Fibroblast of lung (primary cell): Measurements from ENCODE around the gene EEPD1. TPM values are rescaled to one million over a fixed set of nuclear protein-coding genes. Genes with fewer than 3 reads are reported as not detected.

ENCODE experiments used
- DNase-seq, 2 donors: peaks; one replicate each; pipeline versions ENCODE4 v3.0.0 to v3.0.0-alpha.2; 2010; ENCODE audit warnings: low read depth in 2 of 2
- H2AFZ ChIP-seq: 2 replicates; pipeline ENCODE4 v1.5.1; 2012; ENCODE audit warnings: low read length, control low read depth, inconsistent platforms
- H3K27ac ChIP-seq: 2 replicates; pipeline ENCODE4 v1.5.1; 2011; ENCODE audit warnings: low read length, control low read depth; ENCODE audit not compliant: insufficient read depth
- H3K27me3 ChIP-seq: 2 replicates; pipeline ENCODE4 v1.5.1; 2011; ENCODE audit warnings: mild to moderate bottlenecking, low read length; ENCODE audit not compliant: control insufficient read depth, insufficient read depth
- H3K36me3 ChIP-seq: 2 replicates; pipeline ENCODE4 v1.5.1; 2011; ENCODE audit warnings: low read length; ENCODE audit not compliant: control insufficient read depth, insufficient read depth
- H3K4me1 ChIP-seq: 2 replicates; pipeline ENCODE4 v1.5.1; 2011; ENCODE audit warnings: low read length; ENCODE audit not compliant: control insufficient read depth, insufficient read depth; ENCODE audit errors: extremely low read depth
- H3K4me2 ChIP-seq: 2 replicates; pipeline ENCODE4 v1.5.1; 2011; ENCODE audit warnings: low read length, control low read depth; ENCODE audit not compliant: insufficient read depth; ENCODE audit errors: extremely low read depth
- H3K4me3 ChIP-seq, 4 experiments: fragments of 200-600 bp in 1 of 4; sonication (generic) in 1 of 4; replicated peaks in 1 of 4; 2 replicates each; pipeline ENCODE4 v1.5.1; 2011 to 2016; ENCODE audit warnings: low read length in 4 of 4, low read depth in 3 of 4, mild to moderate bottlenecking in 3 of 4, control low read depth in 2 of 4, inconsistent platforms in 1 of 4, mixed read lengths in 1 of 4; ENCODE audit not compliant: insufficient read depth in 1 of 4; ENCODE audit errors: control extremely low read depth in 1 of 4
- H3K79me2 ChIP-seq: 2 replicates; pipeline ENCODE4 v1.5.1; 2012; ENCODE audit warnings: mild to moderate bottlenecking, low read length, inconsistent platforms; ENCODE audit not compliant: control insufficient read depth, insufficient read depth
- H3K9ac ChIP-seq: 2 replicates; pipeline ENCODE4 v1.5.1; 2011; ENCODE audit warnings: mild to moderate bottlenecking, low read length, control low read depth; ENCODE audit not compliant: insufficient read depth
- H3K9me3 ChIP-seq: 2 replicates; pipeline ENCODE4 v1.5.1; 2012; ENCODE audit warnings: low read depth, low read length; ENCODE audit not compliant: control insufficient read depth, insufficient read depth
- H4K20me1 ChIP-seq: 2 replicates; pipeline ENCODE4 v1.5.1; 2011; ENCODE audit warnings: low read length; ENCODE audit not compliant: control insufficient read depth, insufficient read depth; ENCODE audit errors: extremely low read depth
- CTCF ChIP-seq, 2 donors: IDR thresholded peaks in 1 of 2; conservative IDR thresholded peaks in 1 of 2; 1 replicate in 1 of 2; 2 replicates in 1 of 2; pipeline ENCODE4 v1.5.1; 2011 to 2012; ENCODE audit warnings: low read length in 2 of 2, control low read depth in 1 of 2, inconsistent platforms in 1 of 2, low read depth in 1 of 2, mild to moderate bottlenecking in 1 of 2
- EZH2 ChIP-seq: IDR thresholded peaks from 2 replicates; pipeline ENCODE4 v1.5.1; 2012; ENCODE audit warnings: low read length, control low read depth, mild to moderate bottlenecking; ENCODE audit errors: missing control alignments
- polyA plus RNA-seq, 2 donors: library from polyadenylated mRNA; depleted of rRNA in 1 of 2; stranded (reverse) in 1 of 2; unstranded in 1 of 2; fragments of >200 nt; gene quantifications; 2 replicates each; pipeline ENCODE4 v1.2.1, GENCODE V29; 2011 to 2012; ENCODE audit warnings: missing spikeins in 1 of 2
- total RNA-seq: library from RNA; depleted of rRNA; stranded (reverse); fragments of >200 nt; gene quantifications from 2 replicates; pipeline ENCODE4 v1.2.1, GENCODE V29; 2014

EEPD1 gene
- total and polyA plus RNA-seq, 2 donors (not counting 1 experiment from before 2014, with no cell fraction given): 8.4 to 15.9 TPM

- H3K9ac ChIP-seq: no peak overlapping the region
- no peaks in the 10 kb centered on the region for H4K20me1 ChIP-seq
- no peak for TF ChIP-seq EZH2
- no peak for TF ChIP-seq CTCF (conservative IDR thresholded peaks at IDR 0.05 in 1 of 2, IDR thresholded peaks at IDR 0.05 in 1 of 2; ENCODE audit: low read depth in 1 of 2, low read length in 2 of 2)
Observed at GRCh38 chr7:36288501-36288900, 135.4 kb downstream of the EEPD1 start.

GRCh38 chr7:36289833-36290661, 137.0 kb downstream of the EEPD1 start:
- H3K79me2 ChIP-seq: no peaks in the 10 kb centered on the region
- no peak overlapping the region for H3K4me3 ChIP-seq
- TF ChIP-seq CTCF (conservative IDR thresholded peaks at IDR 0.05 in 1 of 2, IDR thresholded peaks at IDR 0.05 in 1 of 2; ENCODE audit: low read depth in 1 of 2, low read length in 2 of 2): no peak
- TF ChIP-seq EZH2: no peak
- no peak overlapping the region for H3K27ac ChIP-seq
- H3K36me3 ChIP-seq: no peaks in the 10 kb centered on the region
- no peak overlapping the region for H3K9ac ChIP-seq
- no peaks in the 10 kb centered on the region for H3K27me3 ChIP-seq
- no peaks in the 10 kb centered on the region for H3K4me1 ChIP-seq
- H4K20me1 ChIP-seq: no peaks in the 10 kb centered on the region
- peak in 1 of 2 donors; percentile 46 for DNase-seq
- no peaks in the 10 kb centered on the region for H3K9me3 ChIP-seq
- H2AFZ ChIP-seq: no peak overlapping the region
- H3K4me2 ChIP-seq: no peak overlapping the region

More at GRCh38 chr7:36288501-36288900, 135.4 kb downstream of the EEPD1 start:
- Histone ChIP-seq H3K27ac (no peak overlapping the region), H2AFZ (no peak overlapping the region), H3K4me2 (no peak overlapping the region), H3K4me1 (no peaks in the 10 kb centered on the region), H3K9me3 (no peaks in the 10 kb centered on the region), H3K4me3 (no peak overlapping the region), H3K79me2 (no peaks in the 10 kb centered on the region), H3K27me3 (no peaks in the 10 kb centered on the region), H3K36me3 (no peaks in the 10 kb centered on the region)
- DNase-seq: no peak

DNA sequence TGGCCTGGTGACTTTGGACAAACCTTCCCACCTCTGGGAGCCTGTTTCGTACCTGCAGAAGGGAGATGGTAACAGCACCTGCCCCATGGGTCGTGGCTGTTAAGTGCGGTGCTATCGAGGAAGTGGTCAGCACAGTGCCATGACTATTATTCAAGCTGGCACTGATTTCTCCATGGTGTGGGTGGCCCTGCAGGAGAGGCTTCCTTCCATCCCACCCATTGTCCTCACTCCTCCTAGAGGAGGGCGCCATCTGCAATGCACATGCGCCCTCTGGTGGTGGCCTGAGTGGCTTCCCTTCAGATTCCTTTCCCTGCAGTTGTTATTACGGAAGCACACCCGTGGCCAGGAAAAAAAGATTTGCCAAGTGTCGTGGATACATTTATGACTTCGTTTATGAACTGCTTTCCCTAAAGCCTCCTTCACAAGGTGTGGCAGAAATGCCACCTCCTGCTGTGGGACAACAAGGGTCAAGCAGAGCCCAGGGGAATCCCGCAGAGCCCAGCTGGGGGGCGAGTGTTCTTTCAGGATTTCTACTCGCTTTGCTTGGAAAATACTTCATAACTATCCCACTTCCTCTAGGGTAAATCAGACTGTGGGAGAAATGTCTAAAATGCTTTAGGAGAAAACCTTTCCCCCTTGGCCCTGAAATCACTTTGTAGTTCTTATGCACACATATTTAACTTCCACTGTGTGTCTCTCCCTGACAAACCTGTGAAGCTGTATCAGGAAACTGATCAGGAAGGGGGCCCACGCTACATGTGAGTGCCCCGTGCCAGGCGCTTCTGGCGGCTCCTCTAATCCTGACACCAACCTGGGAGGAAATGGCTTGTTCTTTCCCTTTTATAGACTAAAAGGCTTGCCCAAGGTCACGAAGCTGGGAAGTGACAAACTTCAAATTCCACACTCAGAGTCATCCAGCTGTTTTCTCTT, 138.6 kb downstream of the EEPD1 start:
- Histone ChIP-seq H3K36me3 (no peaks in the 10 kb centered on the region), H3K4me2 (peak overlapping the region; percentile 69), H2AFZ (peak overlapping the region; percentile 81), H3K4me1 (no peaks in the 10 kb centered on the region), H3K9ac (peak overlapping the region; percentile 43), H4K20me1 (no peaks in the 10 kb centered on the region), H3K27ac (peak overlapping the region; percentile 51), H3K4me3 (peak overlapping the region; percentile 24 to 68 (median 40)), H3K79me2 (no peaks in the 10 kb centered on the region), H3K27me3 (no peaks in the 10 kb centered on the region), H3K9me3 (no peaks in the 10 kb centered on the region)
- TF ChIP-seq EZH2 (no peak), CTCF (conservative IDR thresholded peaks at IDR 0.05 in 1 of 2, IDR thresholded peaks at IDR 0.05 in 1 of 2; ENCODE audit: low read depth in 1 of 2, low read length in 2 of 2) (peak; percentile 91 to 99)
- DNase-seq: peak; percentile 72 to 87
